Endodermal cell (in vitro differentiated cells): ENCODE results near the gene SH3BGRL3. TPM values are rescaled to one million over a fixed set of nuclear protein-coding genes. Genes with fewer than 3 reads are reported as not detected.
A peak's percentile ranks its signal among the peaks of the same experiment; 100 is the strongest.

Experiments used
- DNase-seq: peaks from one replicate; pipeline ENCODE4 v3.0.0-alpha.2; 2017
- H3K27ac ChIP-seq: 2 replicates; pipeline ENCODE4 v1.5.1; 2013; ENCODE audit warnings: mild to moderate bottlenecking, low read depth, low read length, moderate library complexity
- H3K27me3 ChIP-seq: 2 replicates; pipeline ENCODE4 v1.6.1; 2013; ENCODE audit warnings: mild to moderate bottlenecking, low read length, moderate library complexity; ENCODE audit not compliant: insufficient read depth, control insufficient read depth, poor library complexity, severe bottlenecking
- H3K36me3 ChIP-seq: 2 replicates; pipeline ENCODE4 v1.7.0; 2013; ENCODE audit warnings: mild to moderate bottlenecking, low read length, moderate library complexity; ENCODE audit not compliant: control insufficient read depth, insufficient read depth
- H3K4me1 ChIP-seq: one replicate; pipeline ENCODE4 v1.7.0; 2013; ENCODE audit warnings: low read length; ENCODE audit not compliant: control insufficient read depth, insufficient read depth
- H3K4me3 ChIP-seq: 2 replicates; pipeline ENCODE4 v1.5.1; 2013; ENCODE audit warnings: mild to moderate bottlenecking, low read length, moderate library complexity
- H3K9ac ChIP-seq: 2 replicates; pipeline ENCODE4 v1.6.1; 2013; ENCODE audit warnings: mild to moderate bottlenecking, low read length, moderate library complexity; ENCODE audit not compliant: poor library complexity, severe bottlenecking; ENCODE audit errors: extremely low read depth
- H3K9me3 ChIP-seq: 2 replicates; pipeline ENCODE4 v1.6.1; 2013; ENCODE audit warnings: mild to moderate bottlenecking, low read length, moderate library complexity; ENCODE audit not compliant: control insufficient read depth
- H3K27ac Mint-ChIP-seq: 2 replicates; pipeline ENCODE4 v1.8.0; 2020; ENCODE audit warnings: mixed read lengths
- H3K27me3 Mint-ChIP-seq: 2 replicates; pipeline ENCODE4 v1.8.0; 2021; ENCODE audit warnings: mild to moderate bottlenecking, mixed read lengths; ENCODE audit not compliant: insufficient read depth
- H3K36me3 Mint-ChIP-seq: 2 replicates; pipeline ENCODE4 v1.8.0; 2020; ENCODE audit warnings: low read depth, mixed read lengths
- H3K4me1 Mint-ChIP-seq: 2 replicates; pipeline ENCODE4 v1.8.0; 2020; ENCODE audit warnings: mixed read lengths
- H3K4me3 Mint-ChIP-seq: 2 replicates; pipeline ENCODE4 v1.8.0; 2020; ENCODE audit warnings: mild to moderate bottlenecking, moderate library complexity, mixed read lengths
- H3K9me3 Mint-ChIP-seq: 2 replicates; pipeline ENCODE4 v1.8.0; 2020; ENCODE audit warnings: mild to moderate bottlenecking, mixed read lengths
- CTCF ChIP-seq: fragments of 200-600 bp; sonication (generic); conservative IDR thresholded peaks from 2 replicates; pipeline ENCODE4 v1.5.0; 2021; ENCODE audit warnings: antibody characterized with exemption, mild to moderate bottlenecking
- WGBS, 2 experiments: methylation state at CpG; one replicate each; pipeline versions ENCODE4 v1.1.5 to v1.1.7; 2013; ENCODE audit warnings: missing lambda C conversion rate in 2 of 2, mixed read lengths in 1 of 2; ENCODE audit not compliant: insufficient coverage in 1 of 2, insufficient read length in 1 of 2; 5-methylcytosine and 5-hydroxymethylcytosine counted together
- total RNA-seq, 2 donors: library from RNA; stranded (reverse); fragmentation: NEBNext Ultra II Directional in 1 of 2; extraction: Animal tissue kit (Norgen Biotek cat#: 25700) in 1 of 2; gene quantifications; 2 replicates in 1 of 2; 3 replicates in 1 of 2; pipeline ENCODE4 v1.2.1, GENCODE V29; 2021

SH3BGRL3 gene
- total RNA-seq, 2 donors from 2014 or later = 119 to 132 TPM

- no peak for DNase-seq
- H3K4me3 ChIP-seq = peak overlapping the region; percentile 86
- no peaks in the 10 kb centered on the region for H3K9me3 ChIP-seq
- no peak overlapping the region for H3K27ac ChIP-seq
- Mint-ChIP-seq H3K27ac (peak overlapping the region; percentile 97), H3K4me1 (peaks cover 29% of the 10 kb centered on the region), H3K4me3 (peak overlapping the region; percentile 76), H3K36me3 (peaks cover 44% of the 10 kb centered on the region), H3K27me3 (no peaks in the 10 kb centered on the region), H3K9me3 (no peaks in the 10 kb centered on the region)
- no peak overlapping the region for H3K9ac ChIP-seq
- peaks cover 14% of the 10 kb centered on the region for H3K4me1 ChIP-seq
- H3K36me3 ChIP-seq = peaks cover 45% of the 10 kb centered on the region
- no peaks in the 10 kb centered on the region for H3K27me3 ChIP-seq
- 88 to 100% methylated on average over 1 to 9 of the region's 9 CpGs for WGBS, 2 experiments
- TF ChIP-seq CTCF = no peak
These were observed 996 bp upstream of the SH3BGRL3 start for GRCh38 chr1:26278724-26279455.

- WGBS, 2 experiments = 0 to 35% methylated on average over 5 to 20 of the region's 20 CpGs
- peaks cover 33% of the 10 kb centered on the region for H3K36me3 ChIP-seq
- H3K9me3 Mint-ChIP-seq = no peaks in the 10 kb centered on the region
- H3K4me3 Mint-ChIP-seq = peak overlapping the region; percentile 76
- H3K4me1 Mint-ChIP-seq = peaks cover 35% of the 10 kb centered on the region
- peak overlapping the region; percentile 86 for H3K4me3 ChIP-seq
- H3K9ac ChIP-seq = peak overlapping the region; percentile 56
- peak overlapping the region; percentile 73 for H3K27ac ChIP-seq
- TF ChIP-seq CTCF = no peak
- DNase-seq = peak; percentile 61
- no peaks in the 10 kb centered on the region for H3K27me3 ChIP-seq
- H3K27me3 Mint-ChIP-seq = no peaks in the 10 kb centered on the region
- H3K27ac Mint-ChIP-seq = peak overlapping the region; percentile 85
- H3K36me3 Mint-ChIP-seq = peaks cover 31% of the 10 kb centered on the region
- peaks cover 14% of the 10 kb centered on the region for H3K4me1 ChIP-seq
- H3K9me3 ChIP-seq = no peaks in the 10 kb centered on the region
These were observed 602 bp downstream of the SH3BGRL3 start for GRCh38 chr1:26280333-26281042.

GRCh38 chr1:26281091-26281958 is 1.4 kb downstream of the SH3BGRL3 start:
- no peak for TF ChIP-seq CTCF
- Mint-ChIP-seq H3K27ac (peak overlapping the region; percentile 87), H3K4me1 (peaks cover 31% of the 10 kb centered on the region), H3K36me3 (peaks cover 24% of the 10 kb centered on the region), H3K4me3 (peak overlapping the region; percentile 76), H3K27me3 (no peaks in the 10 kb centered on the region), H3K9me3 (no peaks in the 10 kb centered on the region)
- Histone ChIP-seq H3K9ac (no peak overlapping the region), H3K9me3 (no peaks in the 10 kb centered on the region), H3K4me3 (peak overlapping the region; percentile 86), H3K27ac (peak overlapping the region; percentile 86), H3K27me3 (no peaks in the 10 kb centered on the region), H3K4me1 (peaks cover 14% of the 10 kb centered on the region), H3K36me3 (peaks cover 28% of the 10 kb centered on the region)
- WGBS, 2 experiments = 80 to 97% methylated on average over 5 of the region's 5 CpGs
- no peak for DNase-seq
